ENCODE results near the gene MXD1.

DNA sequence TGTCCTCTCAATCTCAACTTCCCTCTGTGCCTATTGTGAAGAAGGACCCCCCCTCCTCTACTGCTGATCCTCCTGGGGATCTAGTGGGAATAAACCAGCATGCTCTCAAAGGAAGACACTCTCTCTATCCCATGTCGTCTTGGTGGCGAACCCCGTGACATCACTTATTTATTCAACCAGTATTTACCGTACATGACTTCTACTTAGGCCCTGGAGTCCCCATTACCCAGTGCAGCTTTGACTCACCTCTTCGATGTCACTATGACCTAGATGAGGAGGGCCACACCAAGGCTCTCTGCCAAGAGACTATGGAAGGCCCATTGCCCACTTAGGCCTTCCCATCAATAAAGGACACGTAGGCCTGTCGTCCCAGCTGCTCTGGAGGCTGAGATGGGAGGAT lies 29.8 kb downstream of the MXD1 start:
- TF ChIP-seq, protein P1, sequence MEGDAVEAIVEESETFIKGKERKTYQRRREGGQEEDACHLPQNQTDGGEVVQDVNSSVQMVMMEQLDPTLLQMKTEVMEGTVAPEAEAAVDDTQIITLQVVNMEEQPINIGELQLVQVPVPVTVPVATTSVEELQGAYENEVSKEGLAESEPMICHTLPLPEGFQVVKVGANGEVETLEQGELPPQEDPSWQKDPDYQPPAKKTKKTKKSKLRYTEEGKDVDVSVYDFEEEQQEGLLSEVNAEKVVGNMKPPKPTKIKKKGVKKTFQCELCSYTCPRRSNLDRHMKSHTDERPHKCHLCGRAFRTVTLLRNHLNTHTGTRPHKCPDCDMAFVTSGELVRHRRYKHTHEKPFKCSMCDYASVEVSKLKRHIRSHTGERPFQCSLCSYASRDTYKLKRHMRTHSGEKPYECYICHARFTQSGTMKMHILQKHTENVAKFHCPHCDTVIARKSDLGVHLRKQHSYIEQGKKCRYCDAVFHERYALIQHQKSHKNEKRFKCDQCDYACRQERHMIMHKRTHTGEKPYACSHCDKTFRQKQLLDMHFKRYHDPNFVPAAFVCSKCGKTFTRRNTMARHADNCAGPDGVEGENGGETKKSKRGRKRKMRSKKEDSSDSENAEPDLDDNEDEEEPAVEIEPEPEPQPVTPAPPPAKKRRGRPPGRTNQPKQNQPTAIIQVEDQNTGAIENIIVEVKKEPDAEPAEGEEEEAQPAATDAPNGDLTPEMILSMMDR (IDR thresholded peaks at IDR 0.05) = no peak
- TF ChIP-seq POLR2AphosphoS5 (IDR thresholded peaks at IDR 0.05; ENCODE audit: low read depth, low read length) = no peak
- TF ChIP-seq, protein P2, sequence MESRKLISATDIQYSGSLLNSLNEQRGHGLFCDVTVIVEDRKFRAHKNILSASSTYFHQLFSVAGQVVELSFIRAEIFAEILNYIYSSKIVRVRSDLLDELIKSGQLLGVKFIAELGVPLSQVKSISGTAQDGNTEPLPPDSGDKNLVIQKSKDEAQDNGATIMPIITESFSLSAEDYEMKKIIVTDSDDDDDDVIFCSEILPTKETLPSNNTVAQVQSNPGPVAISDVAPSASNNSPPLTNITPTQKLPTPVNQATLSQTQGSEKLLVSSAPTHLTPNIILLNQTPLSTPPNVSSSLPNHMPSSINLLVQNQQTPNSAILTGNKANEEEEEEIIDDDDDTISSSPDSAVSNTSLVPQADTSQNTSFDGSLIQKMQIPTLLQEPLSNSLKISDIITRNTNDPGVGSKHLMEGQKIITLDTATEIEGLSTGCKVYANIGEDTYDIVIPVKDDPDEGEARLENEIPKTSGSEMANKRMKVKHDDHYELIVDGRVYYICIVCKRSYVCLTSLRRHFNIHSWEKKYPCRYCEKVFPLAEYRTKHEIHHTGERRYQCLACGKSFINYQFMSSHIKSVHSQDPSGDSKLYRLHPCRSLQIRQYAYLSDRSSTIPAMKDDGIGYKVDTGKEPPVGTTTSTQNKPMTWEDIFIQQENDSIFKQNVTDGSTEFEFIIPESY (IDR thresholded peaks at IDR 0.05; ENCODE audit: borderline replicate concordance, low read depth) = no peak
- TF ChIP-seq EP300 (IDR thresholded peaks at IDR 0.05; ENCODE audit: borderline replicate concordance in 1 of 2, low read depth in 1 of 2, low read length in 1 of 2) = no peak
- TF ChIP-seq SIN3A (IDR thresholded peaks at IDR 0.05; ENCODE audit: borderline replicate concordance, low read depth, low read length) = no peak
- no peak for TF ChIP-seq GATA2 (CRISPR knock-in tag; IDR thresholded peaks at IDR 0.05)
- no peak for TF ChIP-seq EZH2phosphoT487 (IDR thresholded peaks at IDR 0.05; ENCODE audit: borderline replicate concordance, low read depth)
- no peak for TF ChIP-seq TAF1 (IDR thresholded peaks at IDR 0.05; ENCODE audit: borderline replicate concordance, low read depth, low read length)
- no peak for TF ChIP-seq NRF1 (IDR thresholded peaks at IDR 0.05; ENCODE audit: low read depth, low read length)
